ENCODE results near the gene THAP11. TPM values are rescaled to one million over a fixed set of nuclear protein-coding genes. Genes with fewer than 3 reads are reported as not detected.

The THAP11 gene
- polyA plus RNA-seq, 1 donor from 2014 or later = 42.6 TPM

GRCh38 chr16:67881621-67882161, 39.6 kb downstream of the THAP11 start:
- Histone ChIP-seq H3K4me3 (ENCODE audit: low read length) (no peak overlapping the region), H3K36me3 (ENCODE audit: insufficient read depth, low read length) (peaks cover 8% of the 10 kb centered on the region), H3K9me3 (ENCODE audit: low read length) (no peaks in the 10 kb centered on the region), H4K20me1 (ENCODE audit: insufficient read depth) (no peaks in the 10 kb centered on the region), H3K4me2 (ENCODE audit: low read length) (no peak overlapping the region), H3K27ac (ENCODE audit: low read length) (no peak overlapping the region), H3K9me2 (ENCODE audit: insufficient read depth, low read length) (no peaks in the 10 kb centered on the region), H3K27me3 (ENCODE audit: insufficient read depth, low read depth, low read length) (no peaks in the 10 kb centered on the region), H3K9ac (ENCODE audit: low read length) (no peak overlapping the region), H3K79me2 (replicated peaks; ENCODE audit: insufficient read depth, low read length) (no peaks in the 10 kb centered on the region), H2AFZ (ENCODE audit: low read depth, low read length) (no peak overlapping the region), H3F3A (ENCODE audit: insufficient read depth, low read length, poor library complexity, severe bottlenecking) (no peaks in the 10 kb centered on the region)
- TF ChIP-seq CTCF (IDR thresholded peaks at IDR 0.05; ENCODE audit: poor library complexity, severe bottlenecking) (no peak), EP300 (conservative IDR thresholded peaks at IDR 0.05; ENCODE audit: poor library complexity, severe bottlenecking) (no peak)

- Histone ChIP-seq H3K27ac (ENCODE audit: low read length) (no peak overlapping the region), H3K4me2 (ENCODE audit: low read length) (no peak overlapping the region), H3K9me2 (ENCODE audit: insufficient read depth, low read length) (no peaks in the 10 kb centered on the region), H3K9me3 (ENCODE audit: low read length) (no peaks in the 10 kb centered on the region), H3K4me3 (ENCODE audit: low read length) (no peak overlapping the region), H3K9ac (ENCODE audit: low read length) (no peak overlapping the region), H3K27me3 (ENCODE audit: insufficient read depth, low read depth, low read length) (no peaks in the 10 kb centered on the region), H4K20me1 (ENCODE audit: insufficient read depth) (no peaks in the 10 kb centered on the region), H3F3A (ENCODE audit: insufficient read depth, low read length, poor library complexity, severe bottlenecking) (no peaks in the 10 kb centered on the region), H3K79me2 (replicated peaks; ENCODE audit: insufficient read depth, low read length) (no peaks in the 10 kb centered on the region), H3K36me3 (ENCODE audit: insufficient read depth, low read length) (peaks cover 8% of the 10 kb centered on the region), H2AFZ (ENCODE audit: low read depth, low read length) (no peak overlapping the region)
- no peak for TF ChIP-seq RAD21 (conservative IDR thresholded peaks at IDR 0.05)
- no peak for TF ChIP-seq TAF1 (IDR thresholded peaks at IDR 0.05; ENCODE audit: low read depth)
- TF ChIP-seq POLR2AphosphoS5 (IDR thresholded peaks at IDR 0.05) = no peak
- TF ChIP-seq SMC3 (conservative IDR thresholded peaks at IDR 0.05; ENCODE audit: poor library complexity) = no peak
- TF ChIP-seq, protein P1, sequence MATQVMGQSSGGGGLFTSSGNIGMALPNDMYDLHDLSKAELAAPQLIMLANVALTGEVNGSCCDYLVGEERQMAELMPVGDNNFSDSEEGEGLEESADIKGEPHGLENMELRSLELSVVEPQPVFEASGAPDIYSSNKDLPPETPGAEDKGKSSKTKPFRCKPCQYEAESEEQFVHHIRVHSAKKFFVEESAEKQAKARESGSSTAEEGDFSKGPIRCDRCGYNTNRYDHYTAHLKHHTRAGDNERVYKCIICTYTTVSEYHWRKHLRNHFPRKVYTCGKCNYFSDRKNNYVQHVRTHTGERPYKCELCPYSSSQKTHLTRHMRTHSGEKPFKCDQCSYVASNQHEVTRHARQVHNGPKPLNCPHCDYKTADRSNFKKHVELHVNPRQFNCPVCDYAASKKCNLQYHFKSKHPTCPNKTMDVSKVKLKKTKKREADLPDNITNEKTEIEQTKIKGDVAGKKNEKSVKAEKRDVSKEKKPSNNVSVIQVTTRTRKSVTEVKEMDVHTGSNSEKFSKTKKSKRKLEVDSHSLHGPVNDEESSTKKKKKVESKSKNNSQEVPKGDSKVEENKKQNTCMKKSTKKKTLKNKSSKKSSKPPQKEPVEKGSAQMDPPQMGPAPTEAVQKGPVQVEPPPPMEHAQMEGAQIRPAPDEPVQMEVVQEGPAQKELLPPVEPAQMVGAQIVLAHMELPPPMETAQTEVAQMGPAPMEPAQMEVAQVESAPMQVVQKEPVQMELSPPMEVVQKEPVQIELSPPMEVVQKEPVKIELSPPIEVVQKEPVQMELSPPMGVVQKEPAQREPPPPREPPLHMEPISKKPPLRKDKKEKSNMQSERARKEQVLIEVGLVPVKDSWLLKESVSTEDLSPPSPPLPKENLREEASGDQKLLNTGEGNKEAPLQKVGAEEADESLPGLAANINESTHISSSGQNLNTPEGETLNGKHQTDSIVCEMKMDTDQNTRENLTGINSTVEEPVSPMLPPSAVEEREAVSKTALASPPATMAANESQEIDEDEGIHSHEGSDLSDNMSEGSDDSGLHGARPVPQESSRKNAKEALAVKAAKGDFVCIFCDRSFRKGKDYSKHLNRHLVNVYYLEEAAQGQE (IDR thresholded peaks at IDR 0.05; ENCODE audit: borderline replicate concordance) = no peak
- no peak for TF ChIP-seq EP300 (conservative IDR thresholded peaks at IDR 0.05; ENCODE audit: poor library complexity, severe bottlenecking)
- TF ChIP-seq CTCF (IDR thresholded peaks at IDR 0.05; ENCODE audit: poor library complexity, severe bottlenecking) = no peak
- TF ChIP-seq MXI1 (conservative IDR thresholded peaks at IDR 0.05; ENCODE audit: poor library complexity, severe bottlenecking) = no peak
- TF ChIP-seq EZH2 (IDR thresholded peaks at IDR 0.05; ENCODE audit: borderline replicate concordance, insufficient read depth, low read length, poor library complexity, severe bottlenecking) = no peak
These were observed 40.4 kb downstream of the THAP11 start for GRCh38 chr16:67882374-67883145.

All from neural cell (in vitro differentiated cells).